Pulmonary artery endothelial cell (primary cell): ENCODE data around the gene PLCH1. TPM values are rescaled to one million over a fixed set of nuclear protein-coding genes. Genes with fewer than 3 reads are reported as not detected.

Experiments
- DNase-seq: peaks from one replicate; pipeline ENCODE4 v3.0.0-alpha.2; 2011; ENCODE audit warnings: low read depth, low spot score
- total RNA-seq: library from RNA; depleted of rRNA; stranded (reverse); fragments of >200 nt; gene quantifications from 2 replicates; pipeline ENCODE4 v1.2.3, GENCODE V29; 2014

Gene PLCH1
- total RNA-seq, 1 donor from 2014 or later = 0.07 TPM

DNA sequence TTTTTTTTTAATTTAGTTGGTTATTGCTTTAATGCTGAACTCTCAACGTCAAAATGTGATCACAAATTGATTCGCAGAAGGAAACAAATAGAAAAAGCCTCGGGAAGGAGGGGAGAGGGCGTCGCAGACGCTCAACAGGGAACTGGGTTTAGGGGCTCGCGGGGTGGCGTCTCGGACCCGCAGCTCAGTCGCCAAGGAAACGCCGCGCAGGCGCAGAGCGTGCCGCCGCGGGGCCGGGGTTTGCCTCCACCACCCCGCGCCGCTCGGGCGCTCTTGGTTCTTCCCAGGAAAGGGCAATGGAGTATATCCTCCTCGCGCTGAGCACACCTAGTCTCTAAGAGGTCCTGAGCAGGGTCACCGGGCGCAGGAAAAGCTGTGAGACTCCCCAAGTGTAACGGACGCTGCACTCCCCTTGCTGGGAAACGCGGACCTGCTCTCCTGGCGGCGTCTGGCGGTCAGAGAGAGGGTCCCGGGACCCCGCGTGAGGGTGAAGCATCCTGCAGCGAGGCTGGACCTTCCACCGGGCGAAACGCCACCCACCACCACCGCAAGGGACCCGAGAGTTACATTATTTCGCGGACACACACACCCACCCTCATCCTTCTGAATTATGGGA, 753 bp downstream of the PLCH1 start:
- DNase-seq = no peak

DNA sequence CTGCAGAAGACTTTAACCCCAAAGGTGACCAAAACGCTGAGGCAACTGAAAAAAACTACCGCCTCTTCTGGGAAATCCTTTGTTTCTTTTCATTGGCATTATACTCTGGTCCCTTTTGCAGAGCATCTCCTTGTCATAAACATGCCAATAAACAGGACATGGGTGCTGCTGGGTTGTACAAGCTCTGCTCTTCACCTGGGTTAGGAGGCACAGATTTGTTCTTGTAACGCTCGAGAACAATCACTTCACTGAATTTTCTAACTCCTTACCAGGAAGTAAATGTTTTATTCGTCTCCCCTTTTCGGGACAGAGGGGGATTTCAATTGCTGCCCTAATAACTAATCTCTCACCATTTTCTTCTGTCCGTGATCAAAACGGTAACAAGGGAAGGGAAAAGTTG, 1.3 kb downstream of the PLCH1 start:
- DNase-seq = no peak

DNA sequence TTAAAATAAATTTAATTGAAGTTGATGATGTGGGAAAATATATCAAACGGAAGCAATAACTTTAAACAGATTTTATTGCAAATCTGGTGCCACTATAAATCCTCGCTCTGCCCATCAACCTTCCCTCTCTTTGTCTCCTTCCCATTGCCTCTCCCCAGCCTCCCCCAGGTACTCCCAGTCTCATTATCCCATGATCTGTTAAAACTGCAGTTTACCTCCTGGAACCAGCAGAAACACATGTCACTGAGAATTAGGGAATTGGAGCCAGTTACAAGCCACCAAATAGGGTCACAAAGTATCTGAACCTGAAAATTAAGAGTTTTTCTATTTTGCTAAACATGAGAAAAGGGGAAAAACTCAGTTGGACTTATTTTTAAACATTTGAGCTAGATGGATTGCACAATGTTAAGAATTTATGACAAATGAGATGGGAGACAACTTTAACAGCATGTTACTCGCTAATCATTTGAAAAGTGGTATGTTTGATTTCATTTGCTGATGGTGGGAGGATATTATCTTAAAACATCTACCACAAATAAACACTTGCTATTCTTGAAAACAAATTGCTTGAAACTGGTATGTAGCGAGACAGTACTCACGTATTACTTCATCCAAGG, 2.4 kb downstream of the PLCH1 start:
- no peak for DNase-seq

DNA sequence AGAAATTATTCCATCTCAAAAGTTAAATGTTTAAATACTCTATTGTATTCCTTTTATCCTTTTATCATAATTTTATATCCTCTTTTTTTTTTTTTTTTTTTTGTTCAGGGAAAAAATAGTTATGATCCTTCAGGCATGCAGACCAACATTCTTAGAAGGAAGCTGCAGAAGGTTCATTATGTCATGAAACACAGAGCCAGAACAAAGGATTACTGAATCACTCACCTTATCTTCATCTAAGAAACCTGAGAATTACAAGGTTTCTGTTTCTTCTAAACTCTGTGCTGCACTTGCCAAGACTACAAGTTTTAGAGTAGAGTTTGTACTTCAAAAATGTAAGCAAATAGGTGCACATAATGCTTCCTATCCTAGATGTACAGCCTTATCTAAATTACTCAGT, 3.3 kb downstream of the PLCH1 start:
- DNase-seq = no peak

DNA sequence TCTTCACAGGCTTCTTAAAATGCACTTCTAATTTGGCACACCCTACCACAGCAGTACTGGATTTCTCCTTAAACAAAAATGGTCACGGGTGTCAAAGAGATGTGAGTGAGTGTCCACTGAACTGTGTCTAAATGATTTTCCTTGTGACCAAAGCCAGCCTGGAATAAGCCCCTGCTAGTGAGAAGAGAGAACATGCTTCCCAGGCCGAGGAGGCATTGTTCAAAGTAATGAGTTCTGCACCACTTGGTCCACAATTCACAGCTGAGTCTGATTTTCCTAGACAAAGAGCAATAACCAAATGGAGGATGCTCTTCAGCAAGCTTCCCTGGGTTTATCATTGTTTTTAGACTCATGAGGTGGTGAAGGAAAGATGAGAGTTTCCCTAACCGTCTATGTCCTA, 3.8 kb downstream of the PLCH1 start:
- no peak for DNase-seq

DNA sequence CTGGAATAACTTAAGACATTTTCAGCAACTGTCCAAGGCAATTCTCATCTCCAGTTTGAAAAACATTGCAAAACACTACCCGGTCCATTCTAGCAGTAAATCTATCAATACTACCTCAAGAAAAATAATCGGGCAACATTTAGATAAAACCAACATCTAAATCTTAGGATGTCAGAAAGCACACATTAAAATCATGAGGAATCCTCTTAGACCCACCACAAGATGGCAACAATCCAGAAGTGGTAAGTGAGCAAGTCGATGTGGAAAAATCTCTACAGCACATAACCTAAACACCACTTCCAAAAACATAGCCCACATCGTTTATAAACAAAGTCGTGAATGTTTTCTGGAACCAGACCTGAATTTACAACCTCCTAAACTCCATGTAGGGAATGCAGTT, 5.7 kb downstream of the PLCH1 start:
- DNase-seq = no peak

DNA sequence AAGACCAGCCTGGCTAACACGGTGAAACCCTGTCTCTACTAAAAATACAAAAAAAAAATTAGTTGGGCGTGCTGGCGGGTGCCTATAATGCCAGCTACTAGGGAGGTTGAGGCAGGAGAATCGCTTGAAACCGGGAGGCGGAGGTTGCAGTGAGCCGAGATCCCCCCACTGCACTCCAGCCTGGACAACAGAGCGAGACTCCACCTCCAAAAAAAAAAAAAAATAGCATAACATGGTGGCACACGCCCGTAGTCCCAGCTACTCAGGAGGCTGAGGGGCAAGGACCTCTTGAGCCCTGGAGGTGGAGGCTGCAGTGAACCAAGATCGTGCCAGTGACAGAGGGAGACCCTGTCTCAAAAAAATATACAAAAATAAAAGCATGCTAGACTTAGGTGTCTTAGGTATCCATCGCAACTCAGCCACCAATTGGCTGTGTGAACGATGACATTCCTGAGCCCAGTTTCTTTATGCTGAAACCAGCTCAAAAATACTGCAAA, 6.2 kb downstream of the PLCH1 start:
- no peak for DNase-seq

DNA sequence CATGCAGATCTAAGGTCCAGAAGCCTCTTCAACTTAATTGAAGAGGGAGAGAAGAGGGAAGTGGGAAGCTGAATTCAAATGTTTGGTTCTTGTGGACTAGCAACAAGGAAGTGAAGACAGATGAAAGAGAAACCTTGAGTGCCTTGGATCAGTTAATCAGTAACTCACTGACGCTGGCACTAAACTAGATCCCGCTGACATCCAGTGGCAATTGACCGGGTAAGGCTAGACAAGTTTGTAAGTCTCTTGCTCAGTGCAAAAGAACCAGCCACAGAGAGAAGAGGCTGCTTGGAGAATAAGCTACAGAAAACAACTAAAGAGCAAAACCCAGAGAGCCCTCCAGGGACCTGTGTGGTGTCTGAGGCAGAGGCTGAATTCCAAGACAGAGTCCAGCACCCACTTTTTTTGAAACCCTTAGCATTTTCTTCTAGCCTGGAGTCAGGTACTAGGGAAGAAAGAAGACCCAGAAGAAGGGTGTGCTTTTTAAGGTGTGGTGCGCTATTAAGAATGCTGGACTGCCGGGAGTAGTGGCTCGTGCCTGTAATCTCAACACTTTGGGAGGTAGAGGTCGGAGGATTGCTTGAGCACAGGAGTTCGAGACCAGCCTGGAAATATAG, 6.9 kb downstream of the PLCH1 start:
- no peak for DNase-seq

DNA sequence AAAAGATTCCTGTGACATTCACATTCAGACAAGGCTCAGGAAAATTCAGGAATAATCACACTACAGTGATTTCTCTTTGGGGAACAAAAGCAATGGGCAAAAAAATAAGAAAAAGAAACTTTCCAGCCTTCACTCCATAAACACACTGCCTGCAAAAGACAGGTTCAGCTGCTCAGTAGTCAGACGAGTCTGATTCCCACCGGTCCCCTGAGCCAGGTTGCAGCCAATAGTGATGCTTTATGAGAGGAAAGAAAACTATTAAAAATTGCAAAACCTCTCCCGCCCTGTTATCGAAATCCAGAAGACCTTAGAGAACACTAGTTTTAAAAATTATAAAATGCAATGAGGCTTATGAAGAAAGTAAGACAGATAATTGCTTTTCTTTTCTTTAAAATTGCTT, 8.5 kb downstream of the PLCH1 start:
- no peak for DNase-seq

DNA sequence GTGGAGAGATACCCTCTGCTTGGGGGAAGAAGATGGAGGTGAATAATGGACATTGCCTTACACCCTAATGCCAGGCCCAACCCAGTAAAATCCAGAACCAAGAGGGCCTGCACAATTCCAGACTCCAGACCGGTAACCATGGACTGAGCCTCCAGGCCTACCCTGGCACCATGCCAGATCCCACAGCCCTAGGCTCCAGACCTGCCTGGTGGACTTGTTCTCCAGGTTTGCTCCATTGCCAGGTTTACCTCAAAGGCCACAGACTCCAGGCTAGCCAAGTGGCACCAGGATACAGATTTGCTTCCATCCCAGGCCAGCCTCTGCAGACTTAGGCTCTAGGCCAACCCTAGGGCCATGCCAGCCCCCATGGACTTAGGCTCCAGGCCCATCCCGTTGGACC, 14.0 kb downstream of the PLCH1 start:
- no peak for DNase-seq

DNA sequence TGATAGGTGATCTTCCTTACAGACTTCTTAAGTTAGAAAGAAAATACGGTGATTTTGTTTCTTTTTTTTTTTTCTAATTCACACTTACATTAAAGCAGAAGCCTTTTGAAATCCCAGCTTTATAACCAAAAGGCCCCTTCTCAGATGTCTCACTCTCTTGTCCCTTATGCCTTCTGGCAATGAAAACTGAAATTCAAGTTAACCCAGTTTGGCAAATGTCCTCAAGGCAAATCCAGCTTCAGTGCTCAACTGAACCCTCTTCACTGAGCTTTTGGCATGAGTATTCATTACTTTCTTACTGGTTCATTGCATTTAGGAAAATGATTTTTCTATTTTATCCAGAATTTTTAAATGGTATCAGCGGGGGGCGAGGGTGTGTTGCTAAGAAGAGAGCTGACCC, 17.0 kb downstream of the PLCH1 start:
- no peak for DNase-seq

DNA sequence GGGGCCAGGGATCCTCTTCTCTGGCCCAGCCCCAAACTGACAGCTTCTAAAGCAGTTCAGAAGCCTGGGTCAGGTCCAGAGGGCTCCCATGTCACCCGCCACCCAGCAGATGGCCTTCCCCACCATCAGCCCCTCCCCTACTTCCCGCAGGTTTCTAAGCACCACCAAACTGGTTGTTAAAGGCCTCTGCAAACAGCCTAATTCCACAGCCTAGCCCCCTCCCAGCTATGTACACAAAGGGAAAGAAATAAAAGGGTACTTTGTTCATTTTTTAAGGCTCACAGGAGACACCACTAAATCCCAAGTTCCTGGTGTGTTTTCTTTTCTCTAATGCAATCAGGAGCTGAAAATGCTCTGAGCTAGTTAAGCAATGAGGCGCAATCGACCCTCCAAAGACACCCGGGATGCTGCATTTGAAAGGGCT, 30.6 kb downstream of the PLCH1 start:
- DNase-seq = no peak

DNA sequence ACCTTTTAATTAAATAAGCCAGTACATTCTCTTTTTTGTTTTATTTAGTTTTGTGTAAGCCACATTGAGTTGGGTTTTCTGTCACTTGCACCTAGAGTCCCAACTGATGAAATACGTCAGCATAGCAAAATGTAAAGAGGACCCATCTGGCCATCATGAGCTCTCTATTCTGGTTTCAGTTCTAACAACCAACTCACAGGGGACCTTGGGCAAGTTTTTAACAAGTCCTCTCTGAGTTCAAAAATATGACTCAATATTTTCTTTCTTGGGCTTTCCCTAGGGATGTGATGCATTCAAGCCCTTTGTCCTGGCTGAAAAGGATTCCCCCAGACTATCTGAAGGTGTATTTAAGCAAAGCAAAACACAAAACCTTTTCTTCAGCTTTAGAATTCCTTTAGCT, 32.9 kb downstream of the PLCH1 start:
- DNase-seq = no peak

DNA sequence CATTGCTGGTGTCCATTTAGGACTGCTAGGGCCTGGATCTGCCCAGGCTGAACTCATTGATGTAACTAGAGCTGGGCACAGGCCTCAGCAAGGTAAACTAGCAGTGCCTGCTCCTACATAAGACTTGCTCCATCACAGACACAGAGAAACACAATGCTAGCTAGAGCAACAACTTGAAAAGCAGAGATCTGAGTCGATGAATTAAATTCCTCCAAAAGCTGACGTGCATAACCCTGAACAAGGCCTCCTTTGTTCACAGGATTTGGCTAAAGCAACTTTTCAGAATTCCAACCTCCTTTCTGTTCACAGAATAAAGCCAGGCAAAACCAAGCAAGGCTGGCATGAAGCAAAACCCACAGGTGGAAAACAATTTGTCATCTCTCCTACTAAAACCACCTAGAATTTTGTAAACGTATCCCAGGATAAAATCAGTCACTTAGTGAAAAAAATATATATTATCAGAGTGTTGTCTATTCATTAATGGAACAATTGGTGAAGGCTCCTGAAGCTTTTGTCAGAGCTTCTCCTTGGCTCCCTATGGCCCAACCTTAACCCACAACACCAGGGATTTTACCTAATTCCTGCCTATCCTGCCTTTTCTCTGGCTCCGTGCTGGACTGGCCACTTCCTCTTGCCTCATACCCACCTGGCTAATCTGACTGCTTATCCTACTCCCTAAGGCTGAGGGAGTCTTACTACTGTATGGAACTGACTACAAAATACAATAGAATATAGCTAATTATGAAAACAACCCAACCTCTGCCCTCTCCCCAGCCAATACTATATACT, 39.9 kb downstream of the PLCH1 start:
- DNase-seq = no peak

DNA sequence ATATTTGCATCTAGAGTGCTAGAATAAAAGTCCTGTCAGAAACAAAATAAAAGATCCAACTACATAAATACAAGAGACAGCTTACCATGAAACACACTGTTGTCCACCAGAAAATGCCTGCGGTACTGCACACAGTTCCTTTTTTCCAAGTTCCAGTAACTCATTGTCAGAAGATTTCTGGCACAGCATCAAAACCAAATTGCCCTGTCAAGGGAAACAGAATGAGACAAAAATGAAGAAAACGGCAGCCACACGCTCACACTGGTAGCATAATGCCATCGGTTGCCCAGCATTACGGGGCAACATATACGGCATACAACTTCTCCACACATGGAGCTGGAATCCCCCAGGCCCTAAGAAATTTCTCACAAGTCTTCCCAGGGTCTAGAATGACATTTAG, 40.8 kb downstream of the PLCH1 start:
- DNase-seq = no peak

DNA sequence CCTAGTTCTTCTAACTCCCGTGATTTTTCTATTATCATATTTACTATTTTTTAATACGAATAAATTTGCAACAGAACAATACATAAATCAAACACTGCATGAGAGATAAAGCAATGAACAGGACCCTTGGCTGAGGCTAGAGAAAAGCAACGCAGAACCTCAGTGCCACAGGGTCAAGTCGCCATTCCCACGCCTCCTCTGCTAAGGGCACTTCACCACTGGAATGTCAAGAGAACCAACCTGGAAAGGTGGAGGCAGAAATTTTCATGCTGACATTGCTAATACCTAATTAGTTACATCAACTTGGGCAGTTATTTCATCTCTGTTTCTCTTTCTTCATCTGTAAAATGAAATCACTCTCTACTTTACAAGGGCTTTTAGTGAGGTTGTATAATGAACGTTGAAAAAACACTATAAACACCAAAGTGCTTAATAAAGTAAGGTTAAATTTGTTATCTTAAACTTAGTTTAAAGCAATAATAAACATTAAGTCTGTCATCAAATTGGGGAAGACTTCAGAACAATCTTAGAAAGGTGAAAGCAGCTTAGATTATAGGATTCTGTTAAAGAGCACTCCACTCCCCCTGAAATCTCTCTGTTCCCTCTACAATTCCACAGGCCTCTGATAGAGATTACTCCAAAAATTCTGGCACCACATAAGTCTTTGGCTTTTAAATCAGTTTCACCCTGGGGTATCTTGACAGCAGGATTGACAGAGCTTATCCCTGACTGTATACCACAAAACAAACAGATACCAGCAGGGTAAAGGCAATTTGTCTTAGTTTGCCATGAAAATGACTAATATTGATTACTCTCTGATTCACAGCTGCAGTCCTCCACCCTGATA, 41.9 kb downstream of the PLCH1 start:
- DNase-seq = no peak

DNA sequence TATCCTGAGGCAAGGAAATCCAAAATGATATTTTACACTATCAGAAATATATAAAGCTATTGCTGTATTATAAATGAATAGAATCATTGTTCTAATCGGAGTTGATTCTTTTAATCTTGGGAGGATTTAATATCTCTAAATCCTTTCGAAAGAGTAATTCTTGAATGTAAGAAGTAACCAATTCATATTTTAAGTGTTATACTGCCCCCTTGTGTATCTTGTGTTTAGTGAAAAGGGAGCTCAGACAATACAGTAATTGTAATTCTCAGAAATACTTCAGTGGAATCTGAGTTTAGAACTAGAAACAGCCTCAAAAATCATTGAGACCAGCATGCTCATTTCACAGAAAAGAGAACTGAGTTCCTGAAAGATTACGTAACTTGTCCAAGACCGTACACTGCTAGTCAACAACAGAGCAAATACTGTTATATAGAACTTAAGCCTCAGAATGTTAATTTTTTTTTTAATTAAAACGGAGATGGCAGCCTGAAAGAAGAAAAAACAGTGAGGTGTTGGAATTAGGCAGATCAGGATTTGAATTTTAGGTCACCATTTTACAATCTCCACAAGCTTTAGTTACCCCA, 42.9 kb downstream of the PLCH1 start:
- DNase-seq = no peak

DNA sequence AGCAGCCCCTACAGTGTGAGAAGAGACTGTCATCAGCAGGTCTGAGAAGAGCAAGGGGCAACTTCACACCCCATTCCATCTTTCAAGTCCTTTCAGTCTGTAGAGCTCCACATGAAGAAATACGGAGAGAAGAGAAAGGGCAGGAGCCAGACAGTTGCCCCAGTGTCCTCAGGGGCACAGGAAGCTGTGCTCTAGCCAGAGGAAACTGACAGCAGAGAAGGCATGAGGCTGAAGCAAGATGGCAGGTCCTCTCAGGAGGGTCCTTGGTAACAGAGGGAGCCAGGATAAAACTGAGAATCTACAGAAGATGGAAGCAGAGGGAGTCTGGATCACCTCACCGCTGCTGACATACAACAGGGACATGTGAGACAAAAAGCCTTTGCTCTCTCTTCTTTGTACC, 47.3 kb downstream of the PLCH1 start:
- DNase-seq = no peak

DNA sequence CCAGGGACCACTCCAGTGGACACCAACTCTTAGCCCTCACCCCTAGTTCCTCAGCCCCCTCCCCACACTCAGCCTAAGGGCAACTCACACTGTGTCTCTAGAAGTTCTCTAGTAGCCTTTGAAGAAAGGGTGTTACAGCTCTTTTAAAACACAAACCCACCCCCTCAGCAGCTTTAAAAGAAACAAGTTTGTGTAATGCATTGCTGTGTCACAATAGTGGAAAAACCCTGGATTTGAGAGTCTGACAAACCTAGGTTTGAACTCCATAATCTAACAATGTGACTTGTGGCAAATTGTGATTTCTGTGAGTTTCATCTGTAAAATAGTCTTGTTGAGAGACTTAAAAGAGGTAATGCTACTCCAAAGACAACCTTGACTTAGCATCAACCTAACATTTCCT, 54.0 kb downstream of the PLCH1 start:
- no peak for DNase-seq

DNA sequence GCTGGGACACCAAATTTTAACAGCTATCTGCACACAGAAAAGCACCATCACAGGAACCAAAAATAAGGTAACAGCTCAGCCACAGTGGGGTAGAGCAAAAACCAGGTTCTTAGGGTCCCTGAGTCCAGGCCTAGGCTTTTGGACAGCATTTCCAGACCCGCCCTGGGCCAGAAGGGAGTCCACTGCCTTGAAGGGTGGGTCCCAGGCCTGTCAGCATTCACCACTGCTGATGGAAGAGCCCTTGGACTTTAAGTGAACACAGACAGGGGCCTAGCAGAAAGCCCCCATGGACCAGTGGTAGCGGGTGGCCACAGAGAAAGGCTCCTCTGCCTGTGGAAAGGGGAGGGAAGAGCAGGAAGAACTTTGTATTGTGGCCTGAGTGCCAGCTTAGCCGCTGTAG, 56.4 kb downstream of the PLCH1 start:
- no peak for DNase-seq

DNA sequence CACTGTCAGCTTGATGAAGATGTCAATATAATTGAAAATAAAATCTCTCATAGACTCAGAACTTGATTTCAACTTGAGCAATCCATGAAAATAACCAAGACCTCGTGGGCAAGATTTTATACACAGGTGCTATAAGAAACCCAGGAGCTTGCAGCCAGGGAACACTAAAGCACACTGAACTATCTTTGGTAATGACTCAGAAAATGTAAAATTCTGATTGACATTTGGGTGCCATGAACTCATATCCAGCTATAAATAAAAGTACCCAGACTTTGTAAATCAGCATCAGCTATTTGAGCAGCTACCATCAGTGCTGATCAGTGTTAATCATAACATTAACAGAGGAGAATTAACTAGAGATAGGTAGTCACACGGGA, 61.5 kb downstream of the PLCH1 start:
- no peak for DNase-seq
